Measurements from ENCODE around the gene CROCC2.

- TF ChIP-seq, protein P1, sequence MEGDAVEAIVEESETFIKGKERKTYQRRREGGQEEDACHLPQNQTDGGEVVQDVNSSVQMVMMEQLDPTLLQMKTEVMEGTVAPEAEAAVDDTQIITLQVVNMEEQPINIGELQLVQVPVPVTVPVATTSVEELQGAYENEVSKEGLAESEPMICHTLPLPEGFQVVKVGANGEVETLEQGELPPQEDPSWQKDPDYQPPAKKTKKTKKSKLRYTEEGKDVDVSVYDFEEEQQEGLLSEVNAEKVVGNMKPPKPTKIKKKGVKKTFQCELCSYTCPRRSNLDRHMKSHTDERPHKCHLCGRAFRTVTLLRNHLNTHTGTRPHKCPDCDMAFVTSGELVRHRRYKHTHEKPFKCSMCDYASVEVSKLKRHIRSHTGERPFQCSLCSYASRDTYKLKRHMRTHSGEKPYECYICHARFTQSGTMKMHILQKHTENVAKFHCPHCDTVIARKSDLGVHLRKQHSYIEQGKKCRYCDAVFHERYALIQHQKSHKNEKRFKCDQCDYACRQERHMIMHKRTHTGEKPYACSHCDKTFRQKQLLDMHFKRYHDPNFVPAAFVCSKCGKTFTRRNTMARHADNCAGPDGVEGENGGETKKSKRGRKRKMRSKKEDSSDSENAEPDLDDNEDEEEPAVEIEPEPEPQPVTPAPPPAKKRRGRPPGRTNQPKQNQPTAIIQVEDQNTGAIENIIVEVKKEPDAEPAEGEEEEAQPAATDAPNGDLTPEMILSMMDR (IDR thresholded peaks at IDR 0.05; ENCODE audit: borderline replicate concordance, extremely low read depth, low read length, poor library complexity, severe bottlenecking), result no peak
- no peak for TF ChIP-seq EZH2 (IDR thresholded peaks at IDR 0.05; ENCODE audit: borderline replicate concordance, low read depth, low read length, severe bottlenecking)
These were observed 44.6 kb upstream of the CROCC2 start for GRCh38 chr2:240861547-240861946.

Measured in DND-41 (cell line).